K562 (cell line): ENCODE results near the gene PPP1R3C. TPM values are rescaled to one million over a fixed set of nuclear protein-coding genes. Genes with fewer than 3 reads are reported as not detected.

Experiments
- CBFA2T3 ChIP-seq: fragments of 450-650 bp; IDR thresholded peaks from 2 replicates; pipeline ENCODE4 v1.6.1; 2017
- DNMT1 ChIP-seq: fragments of 450-650 bp; IDR thresholded peaks from 2 replicates; pipeline ENCODE4 v1.6.1; 2016; ENCODE audit warnings: antibody characterized with exemption, mild to moderate bottlenecking
- ELF1 ChIP-seq: fragments of 200-800 bp; sonication (Bioruptor generic); IDR thresholded peaks from 2 replicates; pipeline ENCODE4 v1.6.1; 2016; ENCODE audit warnings: missing genetic modification characterization, missing compliant biosample characterization
- ETV1 ChIP-seq: fragments of 450-650 bp; conservative IDR thresholded peaks from 2 replicates; pipeline ENCODE4 v1.6.1; 2016; ENCODE audit warnings: missing genetic modification characterization, control low read depth, low read depth, missing compliant biosample characterization
- NR4A1 ChIP-seq, 2 experiments: fragments of 250-450 bp in 1 of 2; fragments of 450-650 bp in 1 of 2; sonication (Bioruptor Pico) in 1 of 2; IDR thresholded peaks; 2 replicates each; pipeline versions ENCODE4 v1.4.0 to v1.6.1; 2016 to 2020; ENCODE audit warnings: mild to moderate bottlenecking in 2 of 2, missing compliant biosample characterization in 1 of 2, missing genetic modification characterization in 1 of 2, moderate library complexity in 1 of 2
- RBM17 ChIP-seq: fragments of 200-400 bp; formaldehyde crosslinking; IDR thresholded peaks from 2 replicates; pipeline ENCODE4 v1.6.1; 2017; ENCODE audit warnings: low read depth, mild to moderate bottlenecking, low read length, borderline replicate concordance
- TSC22D4 ChIP-seq: fragments of 450-650 bp; IDR thresholded peaks from 2 replicates; pipeline ENCODE4 v1.6.1; 2016; ENCODE audit warnings: missing genetic modification characterization, missing biosample characterization, control low read depth
- XRCC4 ChIP-seq: IDR thresholded peaks from one replicate; pipeline ENCODE4 v1.6.1; 2011; ENCODE audit not compliant: insufficient read depth, insufficient read length; ENCODE audit errors: extremely low read depth
- ZNF316 ChIP-seq: fragments of 450-650 bp; IDR thresholded peaks from 2 replicates; pipeline ENCODE4 v1.6.1; 2016
- ZNF583 ChIP-seq: fragments of 250-450 bp; sonication (Bioruptor Pico); IDR thresholded peaks from 2 replicates; pipeline ENCODE4 v1.4.0; 2020
- polyA plus RNA-seq, 8 experiments: library from polyadenylated mRNA; depleted of rRNA in 4 of 8; stranded (reverse) in 5 of 8; unstranded in 3 of 8; fragments of >200 nt; fragmentation: Nextera tagmentation in 2 of 8; fragmentation: Illumina TruSeq in 1 of 8; extraction: Ambion mirVana in 2 of 8; extraction: Trizol in 1 of 8; gene quantifications; 2 replicates each; pipeline versions ENCODE4 v1.2.1 to v1.2.3, GENCODE V29; 2011 to 2014; ENCODE audit warnings: inconsistent platforms in 1 of 8, missing spikeins in 1 of 8
- total RNA-seq, 7 experiments: library from RNA; depleted of rRNA in 6 of 7; stranded (reverse); fragments of >200 nt in 6 of 7; fragmentation: Illumina TruSeq in 2 of 7; extraction: Trizol in 2 of 7; gene quantifications; 2 replicates each; pipeline versions ENCODE4 v1.2.1 to v1.2.3, GENCODE V29; 2011 to 2021; ENCODE audit warnings: low replicate concordance in 1 of 7
- TF ChIP-seq, protein P1 (sequence below): fragments of 450-650 bp; formaldehyde crosslinking; IDR thresholded peaks from 2 replicates; pipeline ENCODE4 v1.4.0; 2020; ENCODE audit warnings: mild to moderate bottlenecking, moderate library complexity
- TF ChIP-seq, protein P2 (sequence below): fragments of 450-650 bp; IDR thresholded peaks from 2 replicates; pipeline ENCODE4 v1.6.1; 2016; ENCODE audit warnings: mild to moderate bottlenecking
- TF ChIP-seq, protein P3 (sequence below): fragments of 250-450 bp; sonication (Bioruptor Pico); IDR thresholded peaks from 2 replicates; pipeline ENCODE4 v1.4.0; 2020; ENCODE audit warnings: mild to moderate bottlenecking
- TF ChIP-seq, protein P4 (sequence below): sonication (generic); formaldehyde crosslinking; IDR thresholded peaks from 2 replicates; pipeline ENCODE4 v1.8.0; 2022; ENCODE audit warnings: mild to moderate bottlenecking, missing genetic modification reagents
- TF ChIP-seq, protein P5 (sequence below): IDR thresholded peaks from 3 replicates; pipeline ENCODE4 v1.6.1; 2011; ENCODE audit warnings: borderline replicate concordance, mild to moderate bottlenecking; ENCODE audit not compliant: insufficient read length, insufficient read depth
- TF ChIP-seq, protein P6 (sequence below): fragments of 150-350 bp; IDR thresholded peaks from 2 replicates; pipeline ENCODE4 v1.6.1; 2014; ENCODE audit warnings: low read depth, mild to moderate bottlenecking, low read length, borderline replicate concordance

Gene PPP1R3C
- total and polyA plus RNA-seq, 9 of the 15 experiments (the other 6 are each of a cell fraction or from before 2014, with no cell fraction given): 0.06 to 0.24 (median 0.12) TPM; not detected in 3

DNA sequence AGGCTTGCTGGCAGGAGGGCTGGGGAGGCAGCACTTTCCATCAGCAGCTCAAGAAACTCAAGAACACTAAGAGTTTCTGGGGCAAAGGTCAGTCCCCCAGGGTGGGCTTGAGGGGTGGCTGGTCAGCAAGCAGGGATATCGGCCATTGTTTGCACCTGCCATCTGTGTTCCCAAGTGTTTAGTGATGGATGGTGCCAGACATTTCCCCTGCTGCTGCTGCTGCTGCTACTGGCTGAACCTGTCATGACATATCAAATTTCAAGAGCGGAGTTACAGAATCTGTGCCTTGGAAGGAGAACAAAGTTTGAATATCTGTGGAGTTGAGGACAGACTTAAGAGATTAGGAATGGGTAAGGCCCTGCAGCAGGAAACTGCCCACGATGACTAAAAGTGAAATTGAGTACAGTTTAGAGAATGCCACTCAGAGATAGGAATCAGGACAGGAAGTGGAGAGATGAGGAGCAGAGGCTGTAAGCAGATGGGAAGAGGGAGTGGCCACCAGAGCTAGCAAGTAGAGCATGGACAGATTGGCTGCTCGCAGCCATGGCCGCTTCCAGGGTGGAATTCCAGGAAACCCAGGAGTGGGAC lies 39.2 kb upstream of the PPP1R3C start (continued):
- TF ChIP-seq, protein P1, sequence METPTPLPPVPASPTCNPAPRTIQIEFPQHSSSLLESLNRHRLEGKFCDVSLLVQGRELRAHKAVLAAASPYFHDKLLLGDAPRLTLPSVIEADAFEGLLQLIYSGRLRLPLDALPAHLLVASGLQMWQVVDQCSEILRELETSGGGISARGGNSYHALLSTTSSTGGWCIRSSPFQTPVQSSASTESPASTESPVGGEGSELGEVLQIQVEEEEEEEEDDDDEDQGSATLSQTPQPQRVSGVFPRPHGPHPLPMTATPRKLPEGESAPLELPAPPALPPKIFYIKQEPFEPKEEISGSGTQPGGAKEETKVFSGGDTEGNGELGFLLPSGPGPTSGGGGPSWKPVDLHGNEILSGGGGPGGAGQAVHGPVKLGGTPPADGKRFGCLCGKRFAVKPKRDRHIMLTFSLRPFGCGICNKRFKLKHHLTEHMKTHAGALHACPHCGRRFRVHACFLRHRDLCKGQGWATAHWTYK: no peak
- TF ChIP-seq ETV1 (tag) (peak; percentile 79), ZNF583 (CRISPR knock-in tag) (no peak), CBFA2T3 (0 out of 2 replicates have a peak, but pooled peaks have one; percentile 15), RBM17 (no peak), NR4A1 (CRISPR knock-in tag; IDR thresholded peaks at IDR 0.05) (no peak), NR4A1 (tag; IDR thresholded peaks at IDR 0.05) (no peak), ELF1 (tag) (peak; percentile 28; the same call in 1 of the 2 replicates), DNMT1 (no peak), TSC22D4 (tag) (no peak), XRCC4 (no peak), ZNF316 (no peak)
- TF ChIP-seq, protein P2, sequence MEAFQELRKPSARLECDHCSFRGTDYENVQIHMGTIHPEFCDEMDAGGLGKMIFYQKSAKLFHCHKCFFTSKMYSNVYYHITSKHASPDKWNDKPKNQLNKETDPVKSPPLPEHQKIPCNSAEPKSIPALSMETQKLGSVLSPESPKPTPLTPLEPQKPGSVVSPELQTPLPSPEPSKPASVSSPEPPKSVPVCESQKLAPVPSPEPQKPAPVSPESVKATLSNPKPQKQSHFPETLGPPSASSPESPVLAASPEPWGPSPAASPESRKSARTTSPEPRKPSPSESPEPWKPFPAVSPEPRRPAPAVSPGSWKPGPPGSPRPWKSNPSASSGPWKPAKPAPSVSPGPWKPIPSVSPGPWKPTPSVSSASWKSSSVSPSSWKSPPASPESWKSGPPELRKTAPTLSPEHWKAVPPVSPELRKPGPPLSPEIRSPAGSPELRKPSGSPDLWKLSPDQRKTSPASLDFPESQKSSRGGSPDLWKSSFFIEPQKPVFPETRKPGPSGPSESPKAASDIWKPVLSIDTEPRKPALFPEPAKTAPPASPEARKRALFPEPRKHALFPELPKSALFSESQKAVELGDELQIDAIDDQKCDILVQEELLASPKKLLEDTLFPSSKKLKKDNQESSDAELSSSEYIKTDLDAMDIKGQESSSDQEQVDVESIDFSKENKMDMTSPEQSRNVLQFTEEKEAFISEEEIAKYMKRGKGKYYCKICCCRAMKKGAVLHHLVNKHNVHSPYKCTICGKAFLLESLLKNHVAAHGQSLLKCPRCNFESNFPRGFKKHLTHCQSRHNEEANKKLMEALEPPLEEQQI: no peak
- TF ChIP-seq, protein P3, sequence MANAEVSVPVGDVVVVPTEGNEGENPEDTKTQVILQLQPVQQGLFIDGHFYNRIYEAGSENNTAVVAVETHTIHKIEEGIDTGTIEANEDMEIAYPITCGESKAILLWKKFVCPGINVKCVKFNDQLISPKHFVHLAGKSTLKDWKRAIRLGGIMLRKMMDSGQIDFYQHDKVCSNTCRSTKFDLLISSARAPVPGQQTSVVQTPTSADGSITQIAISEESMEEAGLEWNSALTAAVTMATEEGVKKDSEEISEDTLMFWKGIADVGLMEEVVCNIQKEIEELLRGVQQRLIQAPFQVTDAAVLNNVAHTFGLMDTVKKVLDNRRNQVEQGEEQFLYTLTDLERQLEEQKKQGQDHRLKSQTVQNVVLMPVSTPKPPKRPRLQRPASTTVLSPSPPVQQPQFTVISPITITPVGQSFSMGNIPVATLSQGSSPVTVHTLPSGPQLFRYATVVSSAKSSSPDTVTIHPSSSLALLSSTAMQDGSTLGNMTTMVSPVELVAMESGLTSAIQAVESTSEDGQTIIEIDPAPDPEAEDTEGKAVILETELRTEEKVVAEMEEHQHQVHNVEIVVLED (CRISPR knock-in tag): no peak
- TF ChIP-seq, protein P4, sequence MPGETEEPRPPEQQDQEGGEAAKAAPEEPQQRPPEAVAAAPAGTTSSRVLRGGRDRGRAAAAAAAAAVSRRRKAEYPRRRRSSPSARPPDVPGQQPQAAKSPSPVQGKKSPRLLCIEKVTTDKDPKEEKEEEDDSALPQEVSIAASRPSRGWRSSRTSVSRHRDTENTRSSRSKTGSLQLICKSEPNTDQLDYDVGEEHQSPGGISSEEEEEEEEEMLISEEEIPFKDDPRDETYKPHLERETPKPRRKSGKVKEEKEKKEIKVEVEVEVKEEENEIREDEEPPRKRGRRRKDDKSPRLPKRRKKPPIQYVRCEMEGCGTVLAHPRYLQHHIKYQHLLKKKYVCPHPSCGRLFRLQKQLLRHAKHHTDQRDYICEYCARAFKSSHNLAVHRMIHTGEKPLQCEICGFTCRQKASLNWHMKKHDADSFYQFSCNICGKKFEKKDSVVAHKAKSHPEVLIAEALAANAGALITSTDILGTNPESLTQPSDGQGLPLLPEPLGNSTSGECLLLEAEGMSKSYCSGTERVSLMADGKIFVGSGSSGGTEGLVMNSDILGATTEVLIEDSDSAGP (CRISPR knock-in tag): no peak
- TF ChIP-seq, protein P5, sequence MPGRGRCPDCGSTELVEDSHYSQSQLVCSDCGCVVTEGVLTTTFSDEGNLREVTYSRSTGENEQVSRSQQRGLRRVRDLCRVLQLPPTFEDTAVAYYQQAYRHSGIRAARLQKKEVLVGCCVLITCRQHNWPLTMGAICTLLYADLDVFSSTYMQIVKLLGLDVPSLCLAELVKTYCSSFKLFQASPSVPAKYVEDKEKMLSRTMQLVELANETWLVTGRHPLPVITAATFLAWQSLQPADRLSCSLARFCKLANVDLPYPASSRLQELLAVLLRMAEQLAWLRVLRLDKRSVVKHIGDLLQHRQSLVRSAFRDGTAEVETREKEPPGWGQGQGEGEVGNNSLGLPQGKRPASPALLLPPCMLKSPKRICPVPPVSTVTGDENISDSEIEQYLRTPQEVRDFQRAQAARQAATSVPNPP: no peak
- TF ChIP-seq, protein P6, sequence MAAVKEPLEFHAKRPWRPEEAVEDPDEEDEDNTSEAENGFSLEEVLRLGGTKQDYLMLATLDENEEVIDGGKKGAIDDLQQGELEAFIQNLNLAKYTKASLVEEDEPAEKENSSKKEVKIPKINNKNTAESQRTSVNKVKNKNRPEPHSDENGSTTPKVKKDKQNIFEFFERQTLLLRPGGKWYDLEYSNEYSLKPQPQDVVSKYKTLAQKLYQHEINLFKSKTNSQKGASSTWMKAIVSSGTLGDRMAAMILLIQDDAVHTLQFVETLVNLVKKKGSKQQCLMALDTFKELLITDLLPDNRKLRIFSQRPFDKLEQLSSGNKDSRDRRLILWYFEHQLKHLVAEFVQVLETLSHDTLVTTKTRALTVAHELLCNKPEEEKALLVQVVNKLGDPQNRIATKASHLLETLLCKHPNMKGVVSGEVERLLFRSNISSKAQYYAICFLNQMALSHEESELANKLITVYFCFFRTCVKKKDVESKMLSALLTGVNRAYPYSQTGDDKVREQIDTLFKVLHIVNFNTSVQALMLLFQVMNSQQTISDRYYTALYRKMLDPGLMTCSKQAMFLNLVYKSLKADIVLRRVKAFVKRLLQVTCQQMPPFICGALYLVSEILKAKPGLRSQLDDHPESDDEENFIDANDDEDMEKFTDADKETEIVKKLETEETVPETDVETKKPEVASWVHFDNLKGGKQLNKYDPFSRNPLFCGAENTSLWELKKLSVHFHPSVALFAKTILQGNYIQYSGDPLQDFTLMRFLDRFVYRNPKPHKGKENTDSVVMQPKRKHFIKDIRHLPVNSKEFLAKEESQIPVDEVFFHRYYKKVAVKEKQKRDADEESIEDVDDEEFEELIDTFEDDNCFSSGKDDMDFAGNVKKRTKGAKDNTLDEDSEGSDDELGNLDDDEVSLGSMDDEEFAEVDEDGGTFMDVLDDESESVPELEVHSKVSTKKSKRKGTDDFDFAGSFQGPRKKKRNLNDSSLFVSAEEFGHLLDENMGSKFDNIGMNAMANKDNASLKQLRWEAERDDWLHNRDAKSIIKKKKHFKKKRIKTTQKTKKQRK: no peak
